HG03575 (cell line): ENCODE results near the gene PARD6B.

ENCODE experiments used
- ATAC-seq: cut with Tn5 transposase; IDR thresholded peaks from one replicate; pipeline ENCODE4 v1.9.1; 2021; ENCODE audit not compliant: unreplicated experiment, insufficient number of reproducible peaks, low FRiP score; ENCODE audit errors: extremely low read depth

PARD6B gene

GRCh38 chr20:50734730-50735679, 3.6 kb downstream of the PARD6B start:
- no peak for ATAC-seq

- no peak for ATAC-seq
Observed at GRCh38 chr20:50735813-50736212, 4.4 kb downstream of the PARD6B start.

GRCh38 chr20:50737352-50737751, 6.0 kb downstream of the PARD6B start:
- no peak for ATAC-seq

- no peak for ATAC-seq
Observed at GRCh38 chr20:50743087-50743486, 11.7 kb downstream of the PARD6B start.

- ATAC-seq, result no peak
Observed at GRCh38 chr20:50744143-50744792, 12.9 kb downstream of the PARD6B start.

- ATAC-seq, result no peak
Observed at GRCh38 chr20:50745634-50746137, 14.3 kb downstream of the PARD6B start.

GRCh38 chr20:50746138-50746940, 15.0 kb downstream of the PARD6B start:
- no peak for ATAC-seq

GRCh38 chr20:50747275-50747674, 15.9 kb downstream of the PARD6B start:
- ATAC-seq, result no peak

GRCh38 chr20:50750145-50750671, 18.8 kb downstream of the PARD6B start:
- ATAC-seq, result no peak

GRCh38 chr20:50753152-50753551, 21.8 kb downstream of the PARD6B start:
- ATAC-seq, result no peak

- no peak for ATAC-seq
Observed at GRCh38 chr20:50754420-50754819, 23.0 kb downstream of the PARD6B start.

- no peak for ATAC-seq
Observed at GRCh38 chr20:50756447-50756846, 25.1 kb downstream of the PARD6B start.

- ATAC-seq, result no peak
Observed at GRCh38 chr20:50758469-50758868, 27.1 kb downstream of the PARD6B start.

- no peak for ATAC-seq
Observed at GRCh38 chr20:50758992-50759391, 27.6 kb downstream of the PARD6B start.

- no peak for ATAC-seq
Observed at GRCh38 chr20:50759678-50760077, 28.3 kb downstream of the PARD6B start.

GRCh38 chr20:50762045-50762422, 30.7 kb downstream of the PARD6B start:
- ATAC-seq, result no peak

- no peak for ATAC-seq
Observed at GRCh38 chr20:50762435-50763220, 31.2 kb downstream of the PARD6B start.
